ENCODE measurements around the gene BUD23. TPM values are rescaled to one million over a fixed set of nuclear protein-coding genes. Genes with fewer than 3 reads are reported as not detected.

BUD23 gene
- total and polyA plus RNA-seq, 9 of the 15 experiments (the other 6 are each of a cell fraction or from before 2014, with no cell fraction given) = 79.5 to 270 (median 150) TPM

DNA sequence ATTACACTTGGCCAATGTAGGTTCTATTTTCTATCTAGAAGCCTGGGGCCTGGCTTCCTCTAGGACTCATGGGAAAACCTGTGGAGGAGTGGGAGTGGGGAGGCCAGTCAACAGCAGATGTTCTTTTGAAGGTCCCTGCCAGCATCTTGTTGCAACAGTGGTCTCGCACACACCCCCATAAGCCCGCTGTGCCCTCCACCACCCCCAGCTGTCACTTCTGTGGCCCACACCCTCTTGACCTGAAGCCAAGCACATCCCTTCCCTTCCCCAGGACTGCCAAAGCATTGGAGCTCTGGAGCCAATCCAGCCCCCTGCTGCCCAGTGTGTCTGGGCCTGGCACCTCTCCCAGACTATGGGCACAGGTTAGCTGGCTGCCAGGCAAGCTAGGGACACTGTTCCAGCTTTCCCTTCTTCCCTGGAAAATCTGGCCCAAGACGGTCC is 38.0 kb downstream of the BUD23 start:
- Histone ChIP-seq H3K4me3 (no peak overlapping the region), H2AFZ (ENCODE audit: low read depth, low read length) (no peak overlapping the region), H3K36me3 (ENCODE audit: control insufficient read depth, insufficient read depth, low read length) (no peaks in the 10 kb centered on the region), H3K4me1 (replicated peaks in 1 of 2; ENCODE audit: control insufficient read depth in 2 of 2, insufficient read depth in 2 of 2, low read length in 2 of 2) (peaks cover 7 to 37% of the 10 kb centered on the region in 2 experiments), H3K9me3 (replicated peaks; ENCODE audit: control insufficient read depth, insufficient read depth, low read depth, low read length) (no peaks in the 10 kb centered on the region), H3K9me1 (ENCODE audit: control insufficient read depth, insufficient read depth, low read length) (peaks cover under 1% of the 10 kb centered on the region), H3K27ac (ENCODE audit: extremely low read depth, low read depth, low read length) (no peak overlapping the region), H3K4me2 (ENCODE audit: insufficient read depth, low read length) (no peak overlapping the region), H3K27me3 (ENCODE audit: control insufficient read depth in 2 of 2, insufficient read depth in 2 of 2, low read length in 2 of 2) (no peaks in the 10 kb centered on the region), H3K79me2 (ENCODE audit: control insufficient read depth, insufficient read depth, low read length) (peaks cover 10% of the 10 kb centered on the region; the same call in 2 of the 3 replicates), H3K9ac (ENCODE audit: insufficient read depth in 1 of 2, low read depth in 2 of 2, low read length in 2 of 2) (peak overlapping the region in 1 of 2 experiments; percentile 31; a peak in 1 of 4 replicates), H4K20me1 (replicated peaks; ENCODE audit: control insufficient read depth, insufficient read depth, low read length) (peaks cover 21% of the 10 kb centered on the region)
- no TSS peak for BruUV-seq (replicated peaks)
- CTCF ChIA-PET (ENCODE audit: low intra/inter-chr PET ratio) = no interaction called here
- in situ Hi-C loops (cut with MboI) = no loop called here
- 48% methylated on average over 3 of the region's 3 CpGs for WGBS (ENCODE audit: insufficient coverage, low coverage, missing lambda C conversion rate)
- POLR2A ChIA-PET = interaction anchor here (0.6 to 0.8 kb wide), 2 partner anchors 18 to 129 kb away, joined by 3 read pairs; no protein-coding TSS in a partner anchor
- ATAC-seq (no peak), FAIRE-seq (no peak), DNase-seq (ENCODE audit: extremely low read depth in 1 of 4, low spot score in 3 of 4) (no peak)
- TF ChIP-seq ZNF57 (CRISPR knock-in tag; IDR thresholded peaks at IDR 0.05) (no peak), ZNF253 (CRISPR knock-in tag; conservative IDR thresholded peaks at IDR 0.05) (no peak), ZNF24 (IDR thresholded peaks at IDR 0.05) (no peak), SNIP1 (IDR thresholded peaks at IDR 0.05; ENCODE audit: low read depth) (no peak), IRF2 (CRISPR knock-in tag; IDR thresholded peaks at IDR 0.05) (no peak)
- TF ChIP-seq, protein P1, sequence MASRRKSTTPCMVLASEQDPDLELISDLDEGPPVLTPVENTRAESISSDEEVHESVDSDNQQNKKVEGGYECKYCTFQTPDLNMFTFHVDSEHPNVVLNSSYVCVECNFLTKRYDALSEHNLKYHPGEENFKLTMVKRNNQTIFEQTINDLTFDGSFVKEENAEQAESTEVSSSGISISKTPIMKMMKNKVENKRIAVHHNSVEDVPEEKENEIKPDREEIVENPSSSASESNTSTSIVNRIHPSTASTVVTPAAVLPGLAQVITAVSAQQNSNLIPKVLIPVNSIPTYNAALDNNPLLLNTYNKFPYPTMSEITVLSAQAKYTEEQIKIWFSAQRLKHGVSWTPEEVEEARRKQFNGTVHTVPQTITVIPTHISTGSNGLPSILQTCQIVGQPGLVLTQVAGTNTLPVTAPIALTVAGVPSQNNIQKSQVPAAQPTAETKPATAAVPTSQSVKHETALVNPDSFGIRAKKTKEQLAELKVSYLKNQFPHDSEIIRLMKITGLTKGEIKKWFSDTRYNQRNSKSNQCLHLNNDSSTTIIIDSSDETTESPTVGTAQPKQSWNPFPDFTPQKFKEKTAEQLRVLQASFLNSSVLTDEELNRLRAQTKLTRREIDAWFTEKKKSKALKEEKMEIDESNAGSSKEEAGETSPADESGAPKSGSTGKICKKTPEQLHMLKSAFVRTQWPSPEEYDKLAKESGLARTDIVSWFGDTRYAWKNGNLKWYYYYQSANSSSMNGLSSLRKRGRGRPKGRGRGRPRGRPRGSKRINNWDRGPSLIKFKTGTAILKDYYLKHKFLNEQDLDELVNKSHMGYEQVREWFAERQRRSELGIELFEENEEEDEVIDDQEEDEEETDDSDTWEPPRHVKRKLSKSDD (conservative IDR thresholded peaks at IDR 0.05; ENCODE audit: low read length) = no peak
- TF ChIP-seq, protein P2, sequence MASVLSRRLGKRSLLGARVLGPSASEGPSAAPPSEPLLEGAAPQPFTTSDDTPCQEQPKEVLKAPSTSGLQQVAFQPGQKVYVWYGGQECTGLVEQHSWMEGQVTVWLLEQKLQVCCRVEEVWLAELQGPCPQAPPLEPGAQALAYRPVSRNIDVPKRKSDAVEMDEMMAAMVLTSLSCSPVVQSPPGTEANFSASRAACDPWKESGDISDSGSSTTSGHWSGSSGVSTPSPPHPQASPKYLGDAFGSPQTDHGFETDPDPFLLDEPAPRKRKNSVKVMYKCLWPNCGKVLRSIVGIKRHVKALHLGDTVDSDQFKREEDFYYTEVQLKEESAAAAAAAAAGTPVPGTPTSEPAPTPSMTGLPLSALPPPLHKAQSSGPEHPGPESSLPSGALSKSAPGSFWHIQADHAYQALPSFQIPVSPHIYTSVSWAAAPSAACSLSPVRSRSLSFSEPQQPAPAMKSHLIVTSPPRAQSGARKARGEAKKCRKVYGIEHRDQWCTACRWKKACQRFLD (CRISPR knock-in tag; IDR thresholded peaks at IDR 0.05) = no peak
- TF ChIP-seq, protein P3, sequence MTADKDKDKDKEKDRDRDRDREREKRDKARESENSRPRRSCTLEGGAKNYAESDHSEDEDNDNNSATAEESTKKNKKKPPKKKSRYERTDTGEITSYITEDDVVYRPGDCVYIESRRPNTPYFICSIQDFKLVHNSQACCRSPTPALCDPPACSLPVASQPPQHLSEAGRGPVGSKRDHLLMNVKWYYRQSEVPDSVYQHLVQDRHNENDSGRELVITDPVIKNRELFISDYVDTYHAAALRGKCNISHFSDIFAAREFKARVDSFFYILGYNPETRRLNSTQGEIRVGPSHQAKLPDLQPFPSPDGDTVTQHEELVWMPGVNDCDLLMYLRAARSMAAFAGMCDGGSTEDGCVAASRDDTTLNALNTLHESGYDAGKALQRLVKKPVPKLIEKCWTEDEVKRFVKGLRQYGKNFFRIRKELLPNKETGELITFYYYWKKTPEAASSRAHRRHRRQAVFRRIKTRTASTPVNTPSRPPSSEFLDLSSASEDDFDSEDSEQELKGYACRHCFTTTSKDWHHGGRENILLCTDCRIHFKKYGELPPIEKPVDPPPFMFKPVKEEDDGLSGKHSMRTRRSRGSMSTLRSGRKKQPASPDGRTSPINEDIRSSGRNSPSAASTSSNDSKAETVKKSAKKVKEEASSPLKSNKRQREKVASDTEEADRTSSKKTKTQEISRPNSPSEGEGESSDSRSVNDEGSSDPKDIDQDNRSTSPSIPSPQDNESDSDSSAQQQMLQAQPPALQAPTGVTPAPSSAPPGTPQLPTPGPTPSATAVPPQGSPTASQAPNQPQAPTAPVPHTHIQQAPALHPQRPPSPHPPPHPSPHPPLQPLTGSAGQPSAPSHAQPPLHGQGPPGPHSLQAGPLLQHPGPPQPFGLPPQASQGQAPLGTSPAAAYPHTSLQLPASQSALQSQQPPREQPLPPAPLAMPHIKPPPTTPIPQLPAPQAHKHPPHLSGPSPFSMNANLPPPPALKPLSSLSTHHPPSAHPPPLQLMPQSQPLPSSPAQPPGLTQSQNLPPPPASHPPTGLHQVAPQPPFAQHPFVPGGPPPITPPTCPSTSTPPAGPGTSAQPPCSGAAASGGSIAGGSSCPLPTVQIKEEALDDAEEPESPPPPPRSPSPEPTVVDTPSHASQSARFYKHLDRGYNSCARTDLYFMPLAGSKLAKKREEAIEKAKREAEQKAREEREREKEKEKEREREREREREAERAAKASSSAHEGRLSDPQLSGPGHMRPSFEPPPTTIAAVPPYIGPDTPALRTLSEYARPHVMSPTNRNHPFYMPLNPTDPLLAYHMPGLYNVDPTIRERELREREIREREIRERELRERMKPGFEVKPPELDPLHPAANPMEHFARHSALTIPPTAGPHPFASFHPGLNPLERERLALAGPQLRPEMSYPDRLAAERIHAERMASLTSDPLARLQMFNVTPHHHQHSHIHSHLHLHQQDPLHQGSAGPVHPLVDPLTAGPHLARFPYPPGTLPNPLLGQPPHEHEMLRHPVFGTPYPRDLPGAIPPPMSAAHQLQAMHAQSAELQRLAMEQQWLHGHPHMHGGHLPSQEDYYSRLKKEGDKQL (CRISPR knock-in tag; IDR thresholded peaks at IDR 0.05; ENCODE audit: borderline replicate concordance) = no peak
- intact Hi-C loops (cut with micrococcal nuclease) = no loop called here
